ENCODE results near the gene ZNF808.
"Not testable (repeated sequence)": the region's sequence is repeated elsewhere in the genome, so short reads cannot be mapped to it uniquely, and the experiment has no call there.

The ZNF808 gene

GRCh38 chr19:52536448-52536800, 9.0 kb downstream of the ZNF808 start:
- DNase-seq (ENCODE audit: low read depth), result no peak

- not testable (repeated sequence) for DNase-seq (ENCODE audit: low read depth)
Observed at GRCh38 chr19:52538815-52539214, 11.3 kb downstream of the ZNF808 start.

GRCh38 chr19:52541176-52541575, 13.7 kb downstream of the ZNF808 start:
- DNase-seq (ENCODE audit: low read depth), result not testable (repeated sequence)

GRCh38 chr19:52541608-52542007, 14.1 kb downstream of the ZNF808 start:
- no peak for DNase-seq (ENCODE audit: low read depth)

GRCh38 chr19:52542541-52542940, 15.1 kb downstream of the ZNF808 start:
- DNase-seq (ENCODE audit: low read depth), result not testable (repeated sequence)

GRCh38 chr19:52542984-52543664, 15.7 kb downstream of the ZNF808 start:
- DNase-seq (ENCODE audit: low read depth), result no peak

- DNase-seq (ENCODE audit: low read depth), result no peak
Observed at GRCh38 chr19:52554216-52554971, 26.9 kb downstream of the ZNF808 start.

- no peak for DNase-seq (ENCODE audit: low read depth)
Observed at GRCh38 chr19:52557231-52557995, 29.9 kb downstream of the ZNF808 start.

- not testable (repeated sequence) for DNase-seq (ENCODE audit: low read depth)
Observed at GRCh38 chr19:52558732-52559445, 31.4 kb downstream of the ZNF808 start.

- DNase-seq (ENCODE audit: low read depth), result not testable (repeated sequence)
Observed at GRCh38 chr19:52561611-52562010, 34.1 kb downstream of the ZNF808 start.

GRCh38 chr19:52566121-52566520, 38.7 kb downstream of the ZNF808 start:
- no peak for DNase-seq (ENCODE audit: low read depth)

- no peak for DNase-seq (ENCODE audit: low read depth)
Observed at GRCh38 chr19:52566588-52566987, 39.1 kb downstream of the ZNF808 start.

GRCh38 chr19:52567921-52568320, 40.5 kb downstream of the ZNF808 start:
- DNase-seq (ENCODE audit: low read depth), result no peak

GRCh38 chr19:52569638-52569999, 42.2 kb downstream of the ZNF808 start:
- DNase-seq (ENCODE audit: low read depth), result not testable (repeated sequence)

GRCh38 chr19:52570000-52570861, 42.8 kb downstream of the ZNF808 start, which contains the start of gene ZNF701:
TSS of gene ZNF701 (plus strand) at chr19:52570287. CDS start at chr19:52574148, 3,861 bp downstream.
- DNase-seq (ENCODE audit: low read depth), result peak; percentile 88

- DNase-seq (ENCODE audit: low read depth), result no peak
Observed at GRCh38 chr19:52584736-52585440, 57.4 kb downstream of the ZNF808 start.

- DNase-seq (ENCODE audit: low read depth), result no peak
Observed at GRCh38 chr19:52585604-52586003, 58.1 kb downstream of the ZNF808 start.

- DNase-seq (ENCODE audit: low read depth), result no peak
Observed at GRCh38 chr19:52590728-52591127, 63.3 kb downstream of the ZNF808 start.

- no peak for DNase-seq (ENCODE audit: low read depth)
Observed at GRCh38 chr19:52592301-52592700, 64.8 kb downstream of the ZNF808 start.

GRCh38 chr19:52593441-52593840, 66.0 kb downstream of the ZNF808 start:
- not testable (repeated sequence) for DNase-seq (ENCODE audit: low read depth)
